ENCODE data around the gene ITIH6.

The ITIH6 gene

DNA sequence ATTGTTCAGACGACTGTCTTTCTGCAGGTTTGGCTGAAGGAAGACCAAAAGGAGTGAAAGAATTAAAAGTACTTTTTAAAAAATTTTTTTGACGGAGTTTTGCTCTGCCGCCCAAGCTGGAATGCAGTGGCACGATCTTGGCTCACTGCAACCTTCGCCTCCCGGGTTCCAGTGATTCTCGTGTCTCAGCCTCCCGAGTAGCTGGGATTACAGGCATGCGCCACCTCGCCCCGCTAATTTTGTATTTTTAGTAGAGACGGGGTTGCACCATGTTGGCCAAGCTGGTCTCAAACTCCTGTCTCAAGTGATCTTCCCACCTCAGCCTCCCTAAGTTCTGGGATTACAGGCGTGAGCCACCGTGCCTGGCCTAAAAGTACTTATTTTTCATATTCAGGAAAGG lies 86.3 kb downstream of the ITIH6 start:
- no peak for DNase-seq (ENCODE audit: low spot score)

DNA sequence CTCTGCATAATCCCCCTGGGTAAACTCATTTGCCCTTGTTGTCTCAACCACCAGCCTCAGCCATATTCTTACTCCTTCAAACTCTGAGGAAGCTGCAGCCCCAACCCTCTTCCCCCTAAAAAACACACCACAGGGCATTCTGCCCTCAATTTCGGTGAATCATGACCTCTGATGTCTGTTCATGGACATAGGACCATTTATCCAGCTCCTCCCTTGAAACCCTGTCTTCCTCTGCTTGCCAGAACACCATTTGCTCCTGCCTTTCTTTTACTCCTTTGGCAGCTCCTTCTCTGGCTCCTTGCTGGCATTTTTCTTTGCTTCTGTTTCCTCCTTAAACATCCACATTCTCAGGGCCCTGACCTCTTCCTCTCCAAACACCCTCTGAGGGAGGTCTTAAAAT lies 87.1 kb downstream of the ITIH6 start:
- DNase-seq (ENCODE audit: low spot score): no peak

DNA sequence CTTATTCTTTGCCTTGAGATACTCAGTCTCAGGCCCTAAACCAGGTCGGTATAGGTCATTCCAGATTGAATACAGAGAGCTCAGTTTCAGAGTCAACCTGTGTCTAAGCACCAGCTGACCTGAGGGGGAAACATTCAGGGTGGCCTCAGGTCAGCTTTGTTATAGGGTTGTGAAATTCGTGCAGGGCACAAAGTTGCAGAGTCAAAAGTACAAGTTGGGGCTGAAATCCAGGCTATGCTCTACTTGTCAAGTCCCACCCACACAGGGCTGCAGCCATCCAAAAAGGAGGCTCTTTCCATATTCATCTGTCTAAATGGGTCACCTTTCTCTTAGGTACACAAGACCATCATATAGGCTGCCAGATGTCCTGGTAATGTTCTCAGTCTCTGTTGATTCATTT lies 89.7 kb downstream of the ITIH6 start:
- DNase-seq (ENCODE audit: low spot score): no peak

Small RNA genes within 50 kb of the gene (small RNA-seq; reads per million reads assigned to genes)
- gene AL049732.1: 0 reads per million in 2 experiments
- 6.7 to 10.0 reads per million in 2 experiments for gene SNORA11
